CD4-positive, alpha-beta T cell treated with Interleukin-12 subunit alpha and Interleukin-12 subunit beta, for 1 hour (primary cell): Measurements from ENCODE around the gene GALT.

ENCODE experiments used
- DNase-seq: peaks from one replicate; pipeline ENCODE4 v3.0.0-alpha.2; 2020

Gene GALT

DNA sequence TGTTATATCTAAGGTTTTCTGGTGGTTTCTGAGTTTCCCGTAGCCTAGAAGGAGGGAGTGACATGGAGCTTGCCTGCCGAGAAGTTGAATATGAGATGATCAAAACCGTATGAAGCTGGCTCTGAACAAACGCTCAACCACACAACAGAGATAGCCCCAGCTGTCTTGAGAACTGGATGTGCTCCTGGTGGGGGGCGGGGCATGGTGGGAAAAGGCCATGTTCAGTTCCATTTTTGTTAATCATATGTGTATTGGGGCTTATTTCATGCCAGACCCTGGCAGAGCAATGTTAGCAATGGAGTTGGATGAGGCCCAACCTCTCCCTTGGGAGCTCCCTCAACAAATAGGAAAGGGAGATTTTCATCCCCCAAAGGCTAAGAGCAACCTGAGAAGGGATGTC is 39.8 kb downstream of the GALT start:
- no peak for DNase-seq

DNA sequence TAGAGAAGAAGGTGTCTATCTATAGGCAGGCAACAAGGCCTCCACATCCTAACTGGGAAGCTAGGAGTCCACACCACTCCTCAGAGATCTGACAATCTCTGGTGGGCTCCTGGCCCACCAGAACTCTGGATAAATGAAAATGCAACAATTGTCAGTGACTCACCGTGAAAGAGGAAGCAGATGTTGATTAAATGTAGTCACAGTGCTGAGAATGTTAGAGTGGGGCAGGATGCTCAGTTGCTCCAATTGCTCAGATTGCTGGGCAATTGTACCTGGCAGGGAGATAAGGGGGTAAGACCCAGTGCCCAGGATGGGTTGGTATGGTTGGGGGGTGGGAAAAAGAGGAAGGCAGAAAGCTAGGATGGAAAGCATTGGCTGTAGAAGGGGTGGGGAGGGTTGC is 40.3 kb downstream of the GALT start:
- no peak for DNase-seq

GRCh38 chr9:34687276-34688030 is 41.0 kb downstream of the GALT start:
- no peak for DNase-seq

- DNase-seq, result no peak
These were observed 42.0 kb downstream of the GALT start for GRCh38 chr9:34688329-34689115.

DNA sequence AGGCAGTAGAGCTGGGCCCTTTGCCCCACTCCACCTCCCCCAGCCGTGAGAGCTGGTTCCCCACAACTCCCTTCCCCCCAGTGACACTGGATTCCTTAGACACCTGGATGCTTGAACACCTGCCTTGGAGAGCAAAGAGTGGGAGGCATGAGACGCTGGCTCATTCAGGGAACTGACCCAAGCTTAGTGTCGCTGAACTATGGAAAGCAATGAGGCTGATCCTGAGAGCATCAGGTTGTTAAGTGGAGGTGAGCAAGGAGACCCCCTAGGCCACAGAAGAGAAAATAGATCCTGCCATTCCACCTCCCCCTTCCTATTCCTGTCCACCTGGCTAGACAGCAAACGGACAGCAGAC is 42.6 kb downstream of the GALT start:
- DNase-seq, result no peak

DNA sequence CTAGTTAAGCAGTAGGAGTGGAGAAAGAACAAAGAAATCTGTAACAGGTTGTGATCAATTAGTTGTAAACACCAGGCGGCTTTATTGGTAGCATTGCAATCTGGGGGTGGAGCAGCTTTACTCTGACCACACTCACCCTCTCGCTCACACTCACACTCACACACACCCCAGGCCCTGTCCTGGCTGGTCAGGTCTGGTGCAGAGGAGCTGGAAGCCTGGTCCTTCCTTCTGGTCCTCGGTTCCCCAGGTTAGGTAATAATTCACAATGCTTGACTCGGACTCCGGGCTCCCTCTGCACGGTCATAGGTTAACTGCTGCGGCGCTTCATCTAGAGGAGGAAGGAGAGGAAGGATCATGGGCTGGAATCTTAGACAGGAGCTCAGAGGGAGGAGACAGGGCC is 43.0 kb downstream of the GALT start:
- DNase-seq, result no peak

DNA sequence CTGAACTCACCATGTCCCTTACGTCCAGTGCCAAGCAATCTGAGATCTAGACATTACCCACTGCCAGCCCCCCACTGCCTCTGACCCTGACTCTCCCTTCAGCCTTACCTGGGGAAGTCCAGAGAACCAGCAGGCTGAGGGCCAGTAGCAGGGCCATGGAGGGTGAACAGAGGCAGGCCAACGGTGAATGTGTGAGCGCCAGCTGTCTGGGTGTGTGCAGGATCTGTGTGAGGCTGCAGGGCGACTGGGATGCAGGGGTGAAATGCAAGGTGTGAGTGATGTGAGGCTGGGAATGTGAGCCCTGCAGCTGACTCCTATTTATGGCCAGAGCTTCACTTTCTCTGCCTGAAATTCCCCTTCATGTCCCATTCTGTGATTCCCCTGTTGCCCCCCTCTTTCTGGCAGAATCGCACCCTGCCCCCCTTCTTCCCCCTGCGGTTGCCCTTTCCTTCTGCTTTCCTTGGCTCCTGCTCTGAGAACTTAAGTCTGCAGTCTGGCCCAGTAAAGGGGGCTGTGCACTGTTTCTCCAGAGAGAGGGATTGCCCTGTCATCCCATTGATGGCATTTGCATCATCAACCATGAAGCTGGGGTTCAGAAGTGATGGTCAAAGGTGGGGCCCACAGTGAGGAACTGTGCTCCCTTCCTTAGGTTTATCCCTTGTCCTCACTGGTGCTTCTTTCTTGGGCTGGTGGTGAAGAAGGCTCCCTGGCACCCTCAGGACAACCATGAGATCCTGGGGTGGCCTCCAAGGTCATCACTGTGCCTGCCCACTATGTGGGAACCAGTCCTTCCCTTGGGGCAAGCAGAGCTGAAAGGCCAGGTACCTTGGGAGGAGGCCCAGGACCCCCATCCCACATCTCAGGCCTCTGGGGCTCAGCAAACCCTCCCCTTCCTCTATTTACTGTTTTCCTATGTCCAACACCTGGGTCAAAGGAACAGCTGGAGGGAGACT is 44.8 kb downstream of the GALT start, which contains the start of gene CCL19:
CCL19 (minus strand) TSS at position 294 of the 953 bp plus-strand sequence; CDS start at position 157, 137 bp downstream.
- DNase-seq, result no peak

DNA sequence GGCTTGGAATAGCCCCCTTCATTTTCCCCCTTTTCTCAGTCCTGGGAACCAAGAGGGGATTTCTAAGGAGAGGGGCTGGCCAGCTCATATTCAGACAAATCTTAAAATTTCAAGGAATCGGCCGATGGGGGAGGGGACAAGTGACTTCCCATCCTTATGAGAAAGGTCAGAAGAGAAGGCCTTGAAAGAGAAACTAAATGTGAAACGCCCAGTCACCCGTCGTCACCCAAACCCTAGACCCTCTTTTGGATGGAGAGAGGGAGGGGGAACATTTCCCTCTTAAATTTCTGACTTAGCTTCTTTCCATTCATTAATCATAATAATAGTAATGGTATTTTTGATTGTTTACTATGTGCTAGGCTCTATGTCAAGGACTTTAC is 45.5 kb downstream of the GALT start:
- DNase-seq, result no peak

DNA sequence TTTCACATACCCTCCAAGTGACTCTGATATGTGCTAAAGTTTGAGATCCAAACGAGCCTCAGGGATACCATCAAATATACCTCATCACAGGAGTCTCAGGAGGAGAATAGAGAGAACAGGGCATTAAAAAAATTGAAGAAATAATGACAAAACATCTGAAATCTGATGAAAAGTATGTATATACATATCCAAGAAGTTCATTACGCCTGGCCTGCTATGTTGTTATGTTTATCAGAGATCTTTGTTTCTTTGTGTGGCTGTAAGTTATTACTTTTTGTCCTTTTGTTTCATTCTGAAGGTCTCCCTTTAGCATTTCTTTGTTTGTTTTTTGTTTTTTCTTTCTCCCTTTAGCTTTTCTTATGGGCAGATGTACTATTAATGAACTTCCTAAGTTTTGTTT is 47.1 kb downstream of the GALT start:
- no peak for DNase-seq

DNA sequence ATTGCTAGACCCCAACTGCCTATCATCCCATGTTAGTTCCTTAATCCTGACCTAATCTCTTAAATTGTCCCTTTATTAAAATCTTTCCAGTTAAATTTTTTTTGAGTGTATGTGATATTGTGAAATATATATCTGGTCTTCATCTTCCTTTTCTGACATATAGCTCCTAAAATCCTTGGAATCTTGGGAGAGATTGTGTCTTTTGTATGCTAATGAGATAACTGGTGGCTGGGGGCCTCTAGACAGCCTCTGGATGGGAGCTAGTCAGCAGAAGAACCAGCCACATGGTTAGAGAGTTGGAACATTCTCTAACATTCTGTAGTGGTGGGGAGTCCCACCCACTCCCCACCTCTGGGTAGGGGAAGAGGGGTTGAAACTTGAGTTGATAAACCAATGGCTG is 48.3 kb downstream of the GALT start:
- no peak for DNase-seq
